Epidermal melanocyte (primary cell): ENCODE results near the gene SQSTM1.

ENCODE experiments used
- DNase-seq: peaks from one replicate; pipeline ENCODE4 v3.0.0; 2011; ENCODE audit warnings: low spot score; ENCODE audit not compliant: insufficient read length

SQSTM1 gene

GRCh38 chr5:179872828-179873575 lies 52.3 kb downstream of the SQSTM1 start:
- DNase-seq = no peak

- DNase-seq = no peak
These were observed 52.9 kb downstream of the SQSTM1 start for GRCh38 chr5:179873588-179874110.

GRCh38 chr5:179874136-179874535 lies 53.4 kb downstream of the SQSTM1 start:
- no peak for DNase-seq

- DNase-seq = no peak
These were observed 54.0 kb downstream of the SQSTM1 start for GRCh38 chr5:179874536-179875292.

GRCh38 chr5:179875741-179876609 lies 55.3 kb downstream of the SQSTM1 start:
- no peak for DNase-seq

GRCh38 chr5:179876610-179876952 lies 55.9 kb downstream of the SQSTM1 start:
- no peak for DNase-seq

GRCh38 chr5:179878222-179879002 lies 57.7 kb downstream of the SQSTM1 start:
- DNase-seq = no peak

- no peak for DNase-seq
These were observed 58.4 kb downstream of the SQSTM1 start for GRCh38 chr5:179879003-179879689.

GRCh38 chr5:179879690-179880010 lies 58.9 kb downstream of the SQSTM1 start:
- DNase-seq = no peak

- DNase-seq = no peak
These were observed 59.5 kb downstream of the SQSTM1 start for GRCh38 chr5:179880066-179880650.

- no peak for DNase-seq
These were observed 60.3 kb downstream of the SQSTM1 start for GRCh38 chr5:179880848-179881590.

GRCh38 chr5:179882338-179882737 lies 61.6 kb downstream of the SQSTM1 start:
- DNase-seq = no peak

- DNase-seq = no peak
These were observed 62.5 kb downstream of the SQSTM1 start for GRCh38 chr5:179883163-179883562.

- DNase-seq = no peak
These were observed 64.9 kb downstream of the SQSTM1 start for GRCh38 chr5:179885491-179886090.

GRCh38 chr5:179886190-179886911 lies 65.6 kb downstream of the SQSTM1 start:
- no peak for DNase-seq

- DNase-seq = no peak
These were observed 66.4 kb downstream of the SQSTM1 start for GRCh38 chr5:179887095-179887494.
